ENCODE results near the gene GXYLT1. TPM values are rescaled to one million over a fixed set of nuclear protein-coding genes. Genes with fewer than 3 reads are reported as not detected.

GXYLT1 gene
- polyA plus RNA-seq, 1 of the 3 experiments (the other 2 are of a cell fraction), result 5.0 TPM

DNA sequence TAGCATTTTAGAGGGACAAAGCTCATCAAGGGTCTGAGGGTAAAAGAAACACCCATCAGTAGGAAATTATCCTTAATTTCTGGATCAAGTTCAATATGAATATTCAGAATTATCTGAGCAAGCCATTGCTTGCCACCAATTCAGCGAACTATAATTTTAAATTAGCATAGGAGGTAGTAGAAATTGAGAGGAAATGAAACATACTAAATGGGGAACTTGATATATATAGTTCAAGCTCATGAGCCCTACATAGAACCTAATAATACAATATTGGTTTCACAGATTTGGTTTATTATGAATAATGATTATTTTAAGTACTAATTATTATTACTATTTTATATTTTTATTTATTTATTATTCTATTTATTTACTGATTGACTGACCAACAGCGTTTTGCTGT lies 42.1 kb upstream of the GXYLT1 start:
- H4K20me1 ChIP-seq (ENCODE audit: insufficient read depth), result no peaks in the 10 kb centered on the region
- no peaks in the 10 kb centered on the region for H3K27me3 ChIP-seq (ENCODE audit: insufficient read depth)
- no peak overlapping the region for H3K4me2 ChIP-seq
- no peaks in the 10 kb centered on the region for H3K9me3 ChIP-seq
- ChIA-PET POLR2A (no interaction called here), CTCF (interaction anchor here (0.8 kb wide), 1 partner anchor 14 kb away, joined by 3 read pairs; no protein-coding TSS in a partner anchor)
- H3K9ac ChIP-seq, result no peak overlapping the region
- peaks cover 8% of the 10 kb centered on the region for H3F3A ChIP-seq (replicated peaks; ENCODE audit: insufficient read depth)
- H3K4me3 ChIP-seq (ENCODE audit: low read depth in 2 of 2, low read length in 1 of 2), result no peak overlapping the region
- H2AFZ ChIP-seq (ENCODE audit: low read depth), result no peak overlapping the region
- H3K9me2 ChIP-seq, result no peaks in the 10 kb centered on the region
- no peak overlapping the region for H3K27ac ChIP-seq (ENCODE audit: low read depth in 2 of 2, low read length in 1 of 2)
- no peak for DNase-seq
- peaks cover 4% of the 10 kb centered on the region; the same call in 1 of the 2 replicates for H3K79me2 ChIP-seq (ENCODE audit: insufficient read depth)
- no peak for TF ChIP-seq CHD2 (IDR thresholded peaks at IDR 0.05; ENCODE audit: low read length, partially characterized antibody)
- TF ChIP-seq, protein P1, sequence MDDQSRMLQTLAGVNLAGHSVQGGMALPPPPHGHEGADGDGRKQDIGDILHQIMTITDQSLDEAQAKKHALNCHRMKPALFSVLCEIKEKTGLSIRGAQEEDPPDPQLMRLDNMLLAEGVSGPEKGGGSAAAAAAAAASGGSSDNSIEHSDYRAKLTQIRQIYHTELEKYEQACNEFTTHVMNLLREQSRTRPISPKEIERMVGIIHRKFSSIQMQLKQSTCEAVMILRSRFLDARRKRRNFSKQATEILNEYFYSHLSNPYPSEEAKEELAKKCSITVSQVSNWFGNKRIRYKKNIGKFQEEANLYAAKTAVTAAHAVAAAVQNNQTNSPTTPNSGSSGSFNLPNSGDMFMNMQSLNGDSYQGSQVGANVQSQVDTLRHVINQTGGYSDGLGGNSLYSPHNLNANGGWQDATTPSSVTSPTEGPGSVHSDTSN (IDR thresholded peaks at IDR 0.05), result no peak
- TF ChIP-seq, protein P2, sequence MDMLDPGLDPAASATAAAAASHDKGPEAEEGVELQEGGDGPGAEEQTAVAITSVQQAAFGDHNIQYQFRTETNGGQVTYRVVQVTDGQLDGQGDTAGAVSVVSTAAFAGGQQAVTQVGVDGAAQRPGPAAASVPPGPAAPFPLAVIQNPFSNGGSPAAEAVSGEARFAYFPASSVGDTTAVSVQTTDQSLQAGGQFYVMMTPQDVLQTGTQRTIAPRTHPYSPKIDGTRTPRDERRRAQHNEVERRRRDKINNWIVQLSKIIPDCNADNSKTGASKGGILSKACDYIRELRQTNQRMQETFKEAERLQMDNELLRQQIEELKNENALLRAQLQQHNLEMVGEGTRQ (IDR thresholded peaks at IDR 0.05; ENCODE audit: borderline replicate concordance, low read depth, low read length), result no peak
- no peak for TF ChIP-seq SMC3 (IDR thresholded peaks at IDR 0.05; ENCODE audit: low read depth, low read length)
- TF ChIP-seq TEAD4 (IDR thresholded peaks at IDR 0.05; ENCODE audit: borderline replicate concordance, insufficient read depth), result no peak
- no peak for TF ChIP-seq TAF1 (IDR thresholded peaks at IDR 0.05; ENCODE audit: borderline replicate concordance, low read depth, low read length)
- TF ChIP-seq, protein P3, sequence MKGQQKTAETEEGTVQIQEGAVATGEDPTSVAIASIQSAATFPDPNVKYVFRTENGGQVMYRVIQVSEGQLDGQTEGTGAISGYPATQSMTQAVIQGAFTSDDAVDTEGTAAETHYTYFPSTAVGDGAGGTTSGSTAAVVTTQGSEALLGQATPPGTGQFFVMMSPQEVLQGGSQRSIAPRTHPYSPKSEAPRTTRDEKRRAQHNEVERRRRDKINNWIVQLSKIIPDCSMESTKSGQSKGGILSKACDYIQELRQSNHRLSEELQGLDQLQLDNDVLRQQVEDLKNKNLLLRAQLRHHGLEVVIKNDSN (IDR thresholded peaks at IDR 0.05; ENCODE audit: borderline replicate concordance, low read depth), result no peak
- no peak for TF ChIP-seq GATA2 (CRISPR knock-in tag; IDR thresholded peaks at IDR 0.05)
- no peak for TF ChIP-seq EP300 (IDR thresholded peaks at IDR 0.05; ENCODE audit: borderline replicate concordance in 1 of 2, low read depth in 1 of 2, low read length in 1 of 2)
- TF ChIP-seq POLR2AphosphoS5 (IDR thresholded peaks at IDR 0.05; ENCODE audit: low read depth, low read length), result no peak
- TF ChIP-seq FOSL2 (IDR thresholded peaks at IDR 0.05; ENCODE audit: borderline replicate concordance, low read depth), result no peak
- no peak for TF ChIP-seq JUND (IDR thresholded peaks at IDR 0.05)
- TF ChIP-seq FOXJ3 (CRISPR knock-in tag; IDR thresholded peaks at IDR 0.05), result no peak
- TF ChIP-seq, protein P4, sequence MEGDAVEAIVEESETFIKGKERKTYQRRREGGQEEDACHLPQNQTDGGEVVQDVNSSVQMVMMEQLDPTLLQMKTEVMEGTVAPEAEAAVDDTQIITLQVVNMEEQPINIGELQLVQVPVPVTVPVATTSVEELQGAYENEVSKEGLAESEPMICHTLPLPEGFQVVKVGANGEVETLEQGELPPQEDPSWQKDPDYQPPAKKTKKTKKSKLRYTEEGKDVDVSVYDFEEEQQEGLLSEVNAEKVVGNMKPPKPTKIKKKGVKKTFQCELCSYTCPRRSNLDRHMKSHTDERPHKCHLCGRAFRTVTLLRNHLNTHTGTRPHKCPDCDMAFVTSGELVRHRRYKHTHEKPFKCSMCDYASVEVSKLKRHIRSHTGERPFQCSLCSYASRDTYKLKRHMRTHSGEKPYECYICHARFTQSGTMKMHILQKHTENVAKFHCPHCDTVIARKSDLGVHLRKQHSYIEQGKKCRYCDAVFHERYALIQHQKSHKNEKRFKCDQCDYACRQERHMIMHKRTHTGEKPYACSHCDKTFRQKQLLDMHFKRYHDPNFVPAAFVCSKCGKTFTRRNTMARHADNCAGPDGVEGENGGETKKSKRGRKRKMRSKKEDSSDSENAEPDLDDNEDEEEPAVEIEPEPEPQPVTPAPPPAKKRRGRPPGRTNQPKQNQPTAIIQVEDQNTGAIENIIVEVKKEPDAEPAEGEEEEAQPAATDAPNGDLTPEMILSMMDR (IDR thresholded peaks at IDR 0.05), result no peak
- TF ChIP-seq MEF2A (IDR thresholded peaks at IDR 0.05; ENCODE audit: borderline replicate concordance, low read depth), result no peak
- 92% methylated on average over 2 of the region's 2 CpGs for WGBS (ENCODE audit: low lambda C conversion rate)
- H3K4me1 ChIP-seq (ENCODE audit: control insufficient read depth in 1 of 2, insufficient read depth in 2 of 2, low read depth in 1 of 2, low read length in 1 of 2), result no peaks in the 10 kb centered on the region; a peak in 1 of 4 replicates
- H3K36me3 ChIP-seq (replicated peaks in 1 of 2; ENCODE audit: control insufficient read depth in 1 of 2, insufficient read depth in 2 of 2, low read length in 1 of 2), result peaks cover 0 to 18% of the 10 kb centered on the region in 2 experiments
